ENCODE measurements around the gene ZNFX1.

Gene ZNFX1

GRCh38 chr20:49278818-49279676 is 1.2 kb upstream of the ZNFX1 start:
- DNase-seq, result peak; percentile 44

GRCh38 chr20:49277786-49278035 is 146 bp downstream of the ZNFX1 start:
- no peak for DNase-seq

GRCh38 chr20:49276961-49277785 is 684 bp downstream of the ZNFX1 start:
- peak; percentile 81 for DNase-seq

- peak; percentile 69 for DNase-seq
These were observed 1.5 kb downstream of the ZNFX1 start for GRCh38 chr20:49276161-49276960.

GRCh38 chr20:49275636-49276035 is 2.2 kb downstream of the ZNFX1 start:
- no peak for DNase-seq

GRCh38 chr20:49275216-49275615 is 2.6 kb downstream of the ZNFX1 start:
- DNase-seq, result no peak

- DNase-seq, result no peak
These were observed 4.1 kb downstream of the ZNFX1 start for GRCh38 chr20:49273696-49274277.

- no peak for DNase-seq
These were observed 5.2 kb downstream of the ZNFX1 start for GRCh38 chr20:49272654-49273053.

- DNase-seq, result no peak
These were observed 7.1 kb downstream of the ZNFX1 start for GRCh38 chr20:49270736-49271135.

- DNase-seq, result no peak
These were observed 7.7 kb downstream of the ZNFX1 start for GRCh38 chr20:49270177-49270576.

GRCh38 chr20:49268600-49269365 is 9.1 kb downstream of the ZNFX1 start:
- DNase-seq, result no peak

GRCh38 chr20:49267327-49267726 is 10.5 kb downstream of the ZNFX1 start:
- no peak for DNase-seq

- DNase-seq, result no peak
These were observed 15.4 kb downstream of the ZNFX1 start for GRCh38 chr20:49262444-49262843.

GRCh38 chr20:49261173-49261572 is 16.7 kb downstream of the ZNFX1 start:
- no peak for DNase-seq

GRCh38 chr20:49260218-49260617 is 17.6 kb downstream of the ZNFX1 start:
- no peak for DNase-seq

GRCh38 chr20:49259799-49260198 is 18.1 kb downstream of the ZNFX1 start:
- DNase-seq, result no peak

GRCh38 chr20:49259284-49259683 is 18.6 kb downstream of the ZNFX1 start:
- no peak for DNase-seq

GRCh38 chr20:49256261-49256660 is 21.6 kb downstream of the ZNFX1 start:
- no peak for DNase-seq

GRCh38 chr20:49252556-49253350 is 25.1 kb downstream of the ZNFX1 start:
- no peak for DNase-seq

GRCh38 chr20:49248879-49249665 is 28.8 kb downstream of the ZNFX1 start:
- no peak for DNase-seq

GRCh38 chr20:49248301-49248700 is 29.6 kb downstream of the ZNFX1 start:
- DNase-seq, result no peak
